Brain microvascular endothelial cell (primary cell): ENCODE results near the gene STRADA.

Experiments used
- DNase-seq: peaks from one replicate; pipeline ENCODE4 v3.0.0-alpha.2; 2020
- H3K27ac ChIP-seq: fragments of 250-450 bp; sonication (Bioruptor Pico); 2 replicates; pipeline ENCODE4 v1.5.1; 2020; ENCODE audit warnings: mild to moderate bottlenecking, moderate library complexity
- H3K27me3 ChIP-seq: fragments of 250-450 bp; sonication (Bioruptor Pico); replicated peaks from 2 replicates; pipeline ENCODE4 v1.5.1; 2020; ENCODE audit warnings: mild to moderate bottlenecking
- H3K36me3 ChIP-seq: fragments of 250-450 bp; sonication (Bioruptor Pico); replicated peaks from 2 replicates; pipeline ENCODE4 v1.5.1; 2020; ENCODE audit warnings: mild to moderate bottlenecking
- H3K4me3 ChIP-seq: 2 replicates; pipeline ENCODE4 v1.5.1; 2011; ENCODE audit warnings: low read depth, mild to moderate bottlenecking, control low read depth, low read length, moderate library complexity
- CTCF ChIP-seq: IDR thresholded peaks from 2 replicates; pipeline ENCODE4 v1.5.1; 2011; ENCODE audit warnings: low read depth, mild to moderate bottlenecking, moderate library complexity, low read length, control low read depth, inconsistent platforms; ENCODE audit errors: missing control alignments
- in situ Hi-C: cut with HindIII; loops from 2 replicates; pipeline ENCODE4 v1.10.0; 2017; ENCODE audit warnings: low sequenced_read_pairs, low pct_ligation_motif_present

The STRADA gene

GRCh38 chr17:63703029-63703428 lies 38.6 kb downstream of the STRADA start:
- DNase-seq = no peak
- no peak for TF ChIP-seq CTCF
- Histone ChIP-seq H3K4me3 (no peak overlapping the region), H3K27me3 (no peaks in the 10 kb centered on the region), H3K27ac (no peak overlapping the region), H3K36me3 (peaks cover 13% of the 10 kb centered on the region)
- in situ Hi-C loops = no loop called here

- TF ChIP-seq CTCF = no peak
- no peak for DNase-seq
- Histone ChIP-seq H3K27me3 (no peaks in the 10 kb centered on the region), H3K27ac (no peak overlapping the region), H3K4me3 (no peak overlapping the region), H3K36me3 (peaks cover 13% of the 10 kb centered on the region)
- in situ Hi-C loops = no loop called here
Measured at GRCh38 chr17:63702721-63703015, 38.9 kb downstream of the STRADA start.

- in situ Hi-C loops = no loop called here
- DNase-seq = no peak
- no peak for TF ChIP-seq CTCF
- H3K4me3 ChIP-seq = no peak overlapping the region
- H3K27me3 ChIP-seq = no peaks in the 10 kb centered on the region
- peaks cover 13% of the 10 kb centered on the region for H3K36me3 ChIP-seq
- H3K27ac ChIP-seq = no peak overlapping the region
Measured at GRCh38 chr17:63701868-63702720, 39.5 kb downstream of the STRADA start.

- Histone ChIP-seq H3K27ac (no peak overlapping the region), H3K27me3 (no peaks in the 10 kb centered on the region), H3K36me3 (peaks cover 13% of the 10 kb centered on the region), H3K4me3 (peak overlapping the region; percentile 43)
- no peak for TF ChIP-seq CTCF
- DNase-seq = no peak
- in situ Hi-C loops = no loop called here
Measured at GRCh38 chr17:63701456-63701820, 40.2 kb downstream of the STRADA start.

- Histone ChIP-seq H3K36me3 (peaks cover 10% of the 10 kb centered on the region), H3K27ac (peak overlapping the region; percentile 45), H3K27me3 (no peaks in the 10 kb centered on the region), H3K4me3 (peak overlapping the region; percentile 55)
- in situ Hi-C loops = no loop called here
- peak; percentile 15 for TF ChIP-seq CTCF
- peak; percentile 39 for DNase-seq
Measured at GRCh38 chr17:63700528-63701455, 40.8 kb downstream of the STRADA start.
